GM21423 (cell line): ENCODE data around the gene TMUB1.

Experiments used
- ATAC-seq: cut with Tn5 transposase; IDR thresholded peaks from one replicate; pipeline ENCODE4 v1.9.1; 2021; ENCODE audit warnings: mild to moderate bottlenecking, moderate library complexity; ENCODE audit not compliant: unreplicated experiment

TMUB1 gene

DNA sequence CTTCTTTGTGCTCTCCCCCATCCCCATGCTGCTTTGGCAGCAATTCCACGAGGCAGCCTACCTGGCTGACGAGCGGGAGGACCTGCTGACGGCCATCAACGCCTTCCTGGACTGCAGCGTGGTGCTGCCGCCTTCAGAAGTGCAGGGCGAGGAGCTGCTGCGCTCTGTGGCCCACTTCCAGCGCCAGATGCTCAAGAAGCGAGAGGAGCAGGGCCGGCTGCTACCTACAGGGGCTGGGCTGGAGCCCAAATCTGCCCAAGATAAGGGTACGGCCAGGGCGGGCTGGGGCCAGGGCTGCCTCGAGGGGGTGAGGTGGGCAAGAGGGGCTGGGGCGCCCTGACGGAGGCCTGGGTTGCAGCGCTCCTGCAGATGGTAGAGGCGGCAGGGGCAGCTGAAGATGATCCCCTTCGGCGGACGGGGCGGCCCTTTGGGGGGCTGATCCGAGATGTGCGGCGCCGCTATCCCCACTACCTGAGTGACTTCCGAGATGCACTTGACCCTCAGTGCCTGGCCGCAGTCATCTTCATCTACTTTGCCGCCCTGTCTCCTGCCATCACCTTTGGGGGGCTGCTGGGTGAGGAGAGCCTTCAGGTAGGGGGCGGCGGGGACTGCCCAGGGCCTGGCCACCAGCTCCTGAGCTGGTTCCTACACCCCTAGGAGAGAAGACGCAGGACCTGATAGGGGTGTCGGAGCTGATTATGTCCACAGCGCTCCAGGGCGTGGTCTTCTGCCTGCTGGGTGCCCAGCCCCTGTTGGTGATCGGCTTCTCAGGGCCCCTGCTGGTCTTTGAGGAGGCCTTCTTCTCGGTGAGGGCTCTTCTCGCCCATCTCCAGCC, 12.0 kb downstream of the TMUB1 start:
- ATAC-seq, result no peak

- no peak for ATAC-seq
Measured at GRCh38 chr7:151070574-151070960, 12.7 kb downstream of the TMUB1 start.

DNA sequence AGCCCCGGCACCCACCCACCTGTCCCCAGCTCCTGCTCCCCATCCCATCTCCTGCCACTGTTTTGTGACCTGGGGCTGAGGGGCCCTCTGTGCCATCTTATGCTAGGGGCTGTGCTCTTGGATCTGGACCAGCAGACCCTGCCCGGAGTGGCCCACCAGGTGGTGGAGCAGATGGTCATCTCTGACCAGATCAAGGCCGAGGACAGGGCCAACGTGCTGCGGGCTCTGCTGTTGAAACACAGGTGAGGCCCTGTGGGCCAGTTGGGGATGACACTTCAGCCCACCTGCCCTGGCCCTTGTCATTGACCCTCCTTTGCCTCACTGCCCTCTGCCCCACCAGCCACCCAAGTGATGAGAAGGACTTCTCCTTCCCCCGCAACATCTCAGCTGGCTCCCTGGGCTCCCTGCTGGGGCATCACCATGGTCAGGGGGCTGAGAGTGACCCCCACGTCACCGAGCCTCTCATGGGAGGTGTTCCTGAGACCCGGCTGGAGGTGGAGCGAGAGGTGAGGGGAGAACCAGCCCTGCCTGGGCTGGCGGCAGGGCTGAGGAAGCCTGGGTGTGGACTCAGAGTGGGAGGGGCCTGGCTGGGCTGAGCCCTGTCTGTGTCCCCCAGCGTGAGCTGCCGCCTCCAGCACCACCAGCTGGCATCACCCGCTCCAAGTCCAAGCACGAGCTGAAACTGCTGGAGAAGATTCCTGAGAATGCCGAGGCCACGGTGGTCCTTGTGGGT, 13.3 kb downstream of the TMUB1 start:
- ATAC-seq, result no peak

GRCh38 chr7:151068069-151068773, 15.1 kb downstream of the TMUB1 start:
- no peak for ATAC-seq

DNA sequence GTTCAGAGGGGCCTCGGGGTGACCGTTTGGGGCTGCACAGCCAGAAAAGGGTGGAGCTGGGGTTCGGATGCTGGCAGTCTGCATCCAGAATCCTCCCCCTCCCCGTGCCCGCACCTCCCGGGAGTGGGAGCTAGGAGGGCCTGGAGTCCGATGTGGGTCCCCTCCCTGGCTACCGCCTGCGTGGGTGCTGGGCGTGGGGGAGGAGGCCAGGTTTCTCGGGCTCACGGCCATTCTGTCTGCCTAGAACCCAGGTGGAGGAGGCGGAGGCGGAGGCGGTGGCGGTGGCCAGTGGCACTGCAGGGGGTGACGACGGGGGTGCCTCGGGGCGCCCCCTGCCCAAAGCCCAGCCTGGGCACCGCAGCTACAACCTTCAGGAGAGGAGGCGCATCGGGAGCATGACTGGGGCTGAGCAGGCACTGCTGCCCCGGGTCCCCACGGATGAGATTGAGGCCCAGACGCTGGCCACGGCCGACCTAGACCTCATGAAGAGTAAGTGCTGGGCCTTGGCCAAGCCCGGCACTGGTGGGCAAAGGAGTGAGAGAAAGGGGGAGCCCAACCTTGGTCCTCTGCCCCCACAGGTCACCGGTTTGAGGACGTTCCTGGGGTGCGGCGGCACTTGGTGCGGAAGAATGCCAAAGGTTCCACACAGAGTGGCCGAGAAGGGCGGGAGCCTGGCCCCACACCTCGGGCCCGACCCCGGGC, 16.9 kb downstream of the TMUB1 start:
- no peak for ATAC-seq

DNA sequence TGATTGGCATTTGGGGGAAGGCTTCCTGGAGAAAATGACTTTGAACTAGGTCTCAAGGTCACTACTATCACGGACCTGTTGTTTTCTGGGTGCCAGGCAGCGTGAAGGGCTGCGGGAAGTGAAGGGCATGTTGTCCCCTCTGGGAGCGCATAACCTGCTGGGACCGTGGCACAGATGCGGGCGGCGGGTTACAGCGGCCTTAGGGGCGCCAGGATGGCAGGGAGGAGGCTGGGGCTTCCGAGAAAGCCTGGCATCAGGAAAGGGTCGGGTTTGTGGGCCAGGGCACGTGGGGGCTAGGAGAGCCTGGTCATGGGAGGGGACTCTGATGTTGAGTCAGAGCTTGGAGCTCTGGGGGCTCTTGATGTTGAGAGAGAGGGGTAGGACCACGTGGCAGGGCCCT, 17.8 kb downstream of the TMUB1 start:
- ATAC-seq, result no peak

DNA sequence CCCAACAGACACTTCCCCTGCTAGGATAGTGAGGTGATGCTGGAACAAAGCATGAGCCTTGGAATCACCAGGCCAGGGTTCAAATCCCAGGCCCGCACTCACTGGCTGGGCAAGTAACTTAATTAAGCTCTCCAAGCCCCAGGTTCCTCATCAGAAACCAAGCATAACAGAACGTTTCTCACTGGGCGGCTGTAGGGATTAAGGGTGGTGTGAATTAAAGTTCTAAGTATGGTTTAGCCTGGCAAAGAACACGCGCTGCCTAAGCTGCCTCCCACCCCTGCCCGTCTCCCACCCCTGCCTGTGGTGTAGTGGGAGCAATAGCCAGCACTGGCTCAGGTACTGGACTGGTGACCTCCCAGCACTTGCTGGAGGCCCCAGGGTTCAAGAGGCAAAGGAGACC, 18.3 kb downstream of the TMUB1 start:
- ATAC-seq, result no peak

DNA sequence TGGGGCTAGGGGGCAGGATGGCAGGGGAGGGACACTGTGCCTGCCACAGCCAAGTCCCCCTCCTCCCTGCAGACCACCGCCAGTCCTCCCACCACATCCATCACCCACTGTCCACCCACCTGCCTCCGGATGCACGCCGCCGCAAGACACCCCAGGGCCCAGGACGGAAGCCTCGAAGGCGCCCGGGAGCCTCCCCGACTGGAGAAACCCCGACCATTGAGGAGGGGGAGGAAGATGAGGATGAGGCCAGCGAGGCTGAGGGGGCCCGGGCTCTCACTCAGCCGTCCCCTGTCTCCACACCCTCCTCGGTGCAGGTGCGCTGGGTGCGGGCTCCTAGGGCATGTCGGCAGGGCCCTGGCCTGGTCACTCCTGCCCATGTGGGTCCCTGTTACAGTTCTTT, 18.8 kb downstream of the TMUB1 start:
- ATAC-seq, result no peak

GRCh38 chr7:151063212-151063561, 20.1 kb downstream of the TMUB1 start:
- ATAC-seq, result no peak

- no peak for ATAC-seq
Measured at GRCh38 chr7:151062399-151063211, 20.7 kb downstream of the TMUB1 start.

- no peak for ATAC-seq
Measured at GRCh38 chr7:151062111-151062398, 21.2 kb downstream of the TMUB1 start.

DNA sequence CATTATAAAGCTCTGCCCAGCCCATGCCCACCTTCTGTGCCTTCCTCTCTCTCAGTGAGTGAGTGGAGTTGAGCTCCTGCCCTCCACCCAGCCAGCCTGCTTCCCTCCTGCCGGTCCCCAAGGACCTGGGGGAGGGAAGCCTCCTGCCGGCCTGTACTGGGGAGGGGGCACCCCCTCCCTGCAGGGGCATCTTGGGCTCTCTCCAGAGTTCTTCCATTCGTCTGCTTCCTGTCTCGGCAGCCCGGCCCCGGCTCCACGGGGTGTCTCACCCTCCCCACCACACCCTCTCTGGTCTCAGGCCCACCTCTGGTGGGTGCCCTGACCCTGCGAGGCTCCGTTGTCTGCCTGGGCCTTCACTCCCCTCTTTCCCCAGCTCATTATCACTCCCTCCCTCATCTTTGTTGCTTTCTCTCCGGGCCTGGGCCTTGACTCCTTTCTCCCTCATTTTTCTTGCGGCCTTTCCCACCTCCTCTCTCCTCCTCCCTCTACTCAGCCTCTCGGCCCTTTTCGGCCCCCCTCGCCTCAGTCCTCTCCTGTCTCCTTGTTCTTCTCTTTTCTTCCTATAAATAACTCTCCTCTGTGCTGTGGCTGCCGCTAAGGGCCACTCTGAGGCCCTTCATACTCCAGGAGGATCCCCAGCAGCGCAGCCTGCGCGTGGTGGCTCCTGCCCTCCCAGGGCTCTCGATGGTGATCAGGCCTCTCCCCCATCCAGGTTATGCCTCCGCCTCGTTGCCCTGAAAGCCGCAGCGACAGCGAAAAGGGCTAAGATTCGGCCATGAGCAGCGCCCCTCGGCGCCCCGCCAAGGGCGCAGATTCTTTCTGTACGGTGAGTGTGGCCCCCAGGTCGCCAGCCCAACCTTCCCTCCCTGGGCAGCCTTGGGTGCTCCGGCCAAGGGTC, 21.8 kb downstream of the TMUB1 start:
- ATAC-seq, result no peak

DNA sequence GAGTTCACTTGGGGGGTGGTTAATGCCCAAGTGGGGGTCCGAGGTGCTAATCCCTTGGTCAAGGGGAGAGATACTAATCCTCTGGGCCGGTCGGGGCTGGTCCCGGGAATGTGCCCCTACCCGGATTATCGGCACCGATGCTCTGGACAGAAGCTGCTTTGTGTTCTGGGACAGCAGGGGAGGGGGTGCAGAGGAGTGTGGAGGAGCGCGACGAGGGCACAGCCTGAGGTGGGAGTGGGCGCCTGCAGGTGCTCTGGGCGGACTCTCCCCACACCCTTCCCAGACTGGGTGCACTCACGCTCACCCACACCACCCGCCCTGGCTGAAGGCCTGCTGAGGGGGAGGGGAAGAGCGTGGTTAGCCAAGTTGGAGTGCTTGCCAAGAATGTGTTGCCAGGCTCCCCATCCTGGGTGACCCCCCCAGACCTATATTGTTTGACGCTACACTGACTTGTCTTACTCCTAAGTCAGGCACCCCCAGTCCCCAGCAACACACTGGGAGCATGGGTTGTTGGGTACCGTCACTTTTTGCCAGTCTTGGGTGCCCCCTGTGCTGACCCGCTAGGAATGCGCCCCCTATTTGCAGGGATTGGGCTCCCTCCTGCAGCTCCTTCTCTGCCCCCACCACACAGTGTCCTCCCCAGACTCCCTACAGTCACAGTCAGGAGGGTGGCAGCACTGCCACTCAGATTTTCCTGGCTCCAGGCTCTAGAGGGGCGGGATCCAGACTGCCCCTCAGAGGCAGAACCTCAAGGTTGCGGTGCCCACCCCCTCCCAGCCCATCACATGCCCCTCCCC, 22.7 kb downstream of the TMUB1 start:
- no peak for ATAC-seq

GRCh38 chr7:151060113-151060415, 23.2 kb downstream of the TMUB1 start:
- no peak for ATAC-seq

DNA sequence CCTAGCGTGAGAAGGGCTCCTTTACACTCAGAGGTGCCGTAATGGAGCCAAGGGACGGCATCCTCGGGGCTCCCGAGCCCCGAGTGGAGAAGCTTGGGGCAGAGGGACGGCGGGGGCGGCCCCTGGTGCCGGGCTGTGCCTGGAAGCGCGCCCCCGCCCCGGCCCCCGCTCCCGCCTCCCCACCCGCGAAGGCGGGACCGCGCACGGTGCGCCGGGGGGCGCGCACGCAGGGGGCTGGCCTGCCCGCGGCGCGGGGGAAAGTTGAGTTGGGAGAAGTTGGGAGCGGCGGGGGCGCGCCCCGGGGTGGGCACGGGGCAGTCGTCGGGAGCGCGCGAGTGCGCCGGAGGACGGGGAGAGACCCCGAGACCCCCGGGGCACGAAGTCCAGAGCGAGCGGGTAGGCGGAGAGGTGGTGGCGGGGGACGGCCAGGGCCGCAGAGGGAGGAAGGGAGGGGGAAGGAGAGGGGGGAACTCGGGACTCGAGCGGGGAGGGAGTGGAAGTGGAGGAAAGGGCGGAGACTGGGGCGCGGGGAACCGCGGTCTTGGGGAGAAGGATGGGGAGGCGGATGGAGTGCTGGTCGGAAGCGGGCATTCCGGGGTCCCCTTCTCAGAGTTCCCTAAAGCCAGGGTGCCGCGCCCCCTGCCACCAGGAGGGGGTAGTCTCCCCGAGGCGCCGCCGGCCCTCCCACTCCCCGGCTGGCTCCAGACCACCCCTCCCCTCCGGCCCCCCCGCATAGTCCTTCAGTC, 23.8 kb downstream of the TMUB1 start, which contains the start of gene SLC4A2:
Gene SLC4A2 (plus strand): TSS at position 223 of the 746 bp plus-strand sequence. CDS start 2,399 bp downstream, outside the sequence.
- peak; percentile 24 for ATAC-seq

DNA sequence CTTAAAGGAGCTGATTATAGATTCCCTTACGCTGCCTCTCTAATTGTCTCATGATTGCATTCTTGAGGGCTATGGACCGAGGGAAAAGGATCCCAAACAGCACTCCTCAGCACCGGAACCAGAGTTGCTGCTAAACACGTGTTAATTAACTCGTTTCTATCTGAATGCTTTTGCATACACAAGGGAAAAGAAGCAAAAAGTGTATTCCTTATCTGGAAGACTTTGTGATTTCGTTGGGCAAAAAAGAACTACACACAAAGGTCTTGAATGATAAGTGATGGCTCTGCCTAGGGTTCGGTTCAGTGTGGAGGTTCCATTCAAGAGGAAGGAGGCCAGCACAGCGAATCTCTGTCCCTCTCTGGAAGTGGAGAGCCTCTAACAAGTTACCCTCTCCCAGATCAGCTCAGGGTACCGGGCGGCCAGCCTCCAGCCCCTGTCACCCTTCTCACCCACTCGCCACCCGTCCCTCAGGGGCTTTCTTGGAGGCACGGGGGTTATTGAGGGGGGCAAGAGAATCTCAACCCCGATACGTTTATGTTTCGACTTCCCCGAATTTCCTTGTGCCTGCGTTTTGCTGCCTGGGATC, 24.4 kb downstream of the TMUB1 start:
- ATAC-seq, result no peak

DNA sequence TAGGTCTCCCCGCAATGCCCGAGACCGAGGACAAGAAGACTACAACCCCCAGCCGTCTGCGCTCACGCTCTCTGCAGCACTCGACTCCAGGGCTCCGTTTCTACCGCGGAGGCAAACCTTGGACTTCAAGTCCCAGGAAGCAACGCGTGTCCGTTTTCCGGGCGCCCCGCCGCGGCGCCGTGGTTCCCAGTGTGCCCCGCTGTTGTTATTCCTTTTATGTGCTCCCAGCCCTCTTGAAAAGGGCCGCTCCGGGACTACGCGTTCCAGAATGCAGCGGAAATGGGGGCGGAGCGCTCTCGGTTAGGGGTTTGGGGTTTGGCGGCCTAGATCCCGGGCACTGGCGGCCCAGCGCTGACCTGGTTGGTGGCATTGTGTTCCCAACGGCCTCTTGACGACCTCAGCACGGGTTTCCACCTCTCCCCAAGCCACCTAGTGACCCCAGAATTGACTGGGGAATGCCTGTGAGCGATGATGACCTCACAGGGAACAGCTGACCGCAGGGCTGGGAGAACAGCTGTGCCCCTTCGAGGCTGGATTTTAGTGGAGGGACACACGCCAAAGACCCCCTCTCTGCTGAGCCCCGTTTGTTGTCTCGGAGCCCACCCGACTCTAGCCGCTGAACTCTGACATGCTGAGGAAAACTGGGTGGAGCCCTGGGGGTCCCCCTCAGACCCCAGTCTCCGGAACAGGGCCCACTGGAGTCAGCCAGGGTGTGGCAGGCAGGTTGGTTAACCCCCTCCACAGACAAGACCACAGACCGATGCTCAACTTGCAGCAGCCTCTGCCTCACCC, 25.1 kb downstream of the TMUB1 start:
- ATAC-seq, result peak; percentile 89
